Kidney (tissue), 14 donors: ENCODE data around the gene TOB1. TPM values are rescaled to one million over a fixed set of nuclear protein-coding genes. Genes with fewer than 3 reads are reported as not detected.

Experiments used
- DNase-seq, 5 donors: peaks; one replicate each; pipeline ENCODE4 v3.0.0-alpha.2; 2013 to 2020
- FAIRE-seq: peaks from 2 replicates; lab custom pipeline; 2012; peaks lifted over from hg19 to GRCh38; lab: Jason Lieb, UNC
- H3K27ac ChIP-seq, 2 donors: one replicate each; pipeline ENCODE4 v1.7.0; 2013; ENCODE audit warnings: low read depth in 2 of 2, low read length in 2 of 2, inconsistent platforms in 1 of 2
- H3K27me3 ChIP-seq: one replicate; pipeline ENCODE4 v1.7.1; 2013; ENCODE audit warnings: low read length, inconsistent platforms; ENCODE audit not compliant: control insufficient read depth, insufficient read depth
- H3K36me3 ChIP-seq, 3 donors: one replicate each; pipeline versions ENCODE4 v1.7.0 to v1.7.1; 2013; ENCODE audit warnings: low read length in 3 of 3, control low read depth in 1 of 3, inconsistent platforms in 1 of 3; ENCODE audit not compliant: insufficient read depth in 3 of 3, control insufficient read depth in 2 of 3
- H3K4me1 ChIP-seq, 3 donors: one replicate each; pipeline versions ENCODE4 v1.7.0 to v1.7.1; 2013; ENCODE audit warnings: low read length in 3 of 3, inconsistent platforms in 1 of 3, low read depth in 1 of 3; ENCODE audit not compliant: control insufficient read depth in 2 of 3, insufficient read depth in 2 of 3
- H3K4me3 ChIP-seq, 3 donors: one replicate each; pipeline versions ENCODE4 v1.7.0 to v1.8.1; 2013; ENCODE audit warnings: low read length in 3 of 3, control low read depth in 1 of 3, inconsistent platforms in 1 of 3
- H3K9ac ChIP-seq, 3 donors: one replicate each; pipeline versions ENCODE4 v1.7.0 to v1.7.1; 2013; ENCODE audit warnings: low read length in 3 of 3, control low read depth in 1 of 3, inconsistent platforms in 1 of 3
- H3K9me3 ChIP-seq, 3 donors: one replicate each; pipeline versions ENCODE4 v1.7.0 to v1.7.1; 2013; ENCODE audit warnings: low read length in 3 of 3, control low read depth in 1 of 3, inconsistent platforms in 1 of 3; ENCODE audit not compliant: control insufficient read depth in 2 of 3, insufficient read depth in 1 of 3
- intact Hi-C: fragments of 100-400 bp; cut with DNase I; formaldehyde crosslinking; loops from one replicate; pipeline ENCODE4 v1.11.1; 2022
- polyA plus RNA-seq: library from polyadenylated mRNA; stranded (reverse); fragments of 350-450 nt; fragmentation: Illumina TruSeq; extraction: RNeasy Lipid Tissue Mini Kit (QIAGEN cat#74804); gene quantifications from one replicate; pipeline ENCODE4 v1.2.3, GENCODE V29; 2014; ENCODE audit warnings: low read depth, low replicate concordance; ENCODE audit not compliant: insufficient read depth
- total RNA-seq: library from RNA; stranded (reverse); fragmentation: NEBNext Ultra II Directional; extraction: Animal tissue kit (Norgen Biotek cat#: 25700); gene quantifications from one replicate; pipeline ENCODE4 v1.2.1, GENCODE V29; 2021
- TF ChIP-seq, protein P1 (sequence below): IDR thresholded peaks from 3 replicates; pipeline ENCODE4 v1.5.1; 2012; ENCODE audit warnings: mild to moderate bottlenecking, moderate library complexity, borderline replicate concordance; ENCODE audit not compliant: insufficient read depth; ENCODE audit errors: extremely low read depth
- donor health status: control.
- donor health status: control.
- donor health status: control.
- donor health status: control.
- donor health status: control.
- donor health status: DM: yes; HTN: yes; CAD: no.
- donor health status: Normal renal cell carcinoma (clear cell type).

TOB1 gene
- total and polyA plus RNA-seq, 2 donors from 2014 or later, result 52.5 to 141 TPM

DNA sequence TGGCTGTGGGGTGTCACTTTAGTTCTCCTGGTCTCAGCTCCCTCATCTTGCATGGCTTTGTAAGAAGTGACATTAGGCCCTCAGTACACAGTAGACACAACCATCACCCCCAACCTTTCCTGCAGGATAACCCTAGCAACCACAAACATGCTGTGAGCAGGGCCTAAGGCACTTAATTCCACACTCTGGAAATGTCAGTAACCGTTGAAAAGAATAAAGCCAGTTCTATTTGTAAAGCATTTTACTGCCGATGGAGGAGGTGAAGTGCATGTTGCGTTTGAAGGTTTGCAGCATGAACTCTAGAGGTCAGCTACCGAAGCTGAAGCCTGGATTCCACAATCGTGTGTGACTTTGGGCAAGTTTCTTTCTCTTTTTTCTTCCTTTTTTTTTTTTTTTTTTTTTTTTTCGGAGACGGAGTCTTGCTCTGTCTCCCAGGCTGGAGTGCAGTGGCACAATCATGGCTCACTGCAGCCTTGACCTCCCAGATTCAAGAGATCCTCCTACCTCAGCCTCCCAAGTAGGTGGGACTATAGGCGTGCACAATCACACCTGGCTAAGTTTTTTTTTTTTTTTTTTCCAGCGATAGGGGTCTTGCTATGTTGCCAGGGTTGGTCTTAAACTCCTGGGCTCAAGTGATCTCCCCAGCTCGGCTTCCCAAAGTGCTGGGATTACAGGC, 26.1 kb upstream of the TOB1 start:
- Histone ChIP-seq H3K9me3 (no peaks in the 10 kb centered on the region), H3K27ac (peak overlapping the region in 1 of 2 donors; percentile 26), H3K4me3 (no peak overlapping the region), H3K4me1 (peaks cover 0 to 18% (median 7%) of the 10 kb centered on the region in 3 donors), H3K27me3 (no peaks in the 10 kb centered on the region), H3K36me3 (no peaks in the 10 kb centered on the region), H3K9ac (no peak overlapping the region)
- TF ChIP-seq, protein P1, sequence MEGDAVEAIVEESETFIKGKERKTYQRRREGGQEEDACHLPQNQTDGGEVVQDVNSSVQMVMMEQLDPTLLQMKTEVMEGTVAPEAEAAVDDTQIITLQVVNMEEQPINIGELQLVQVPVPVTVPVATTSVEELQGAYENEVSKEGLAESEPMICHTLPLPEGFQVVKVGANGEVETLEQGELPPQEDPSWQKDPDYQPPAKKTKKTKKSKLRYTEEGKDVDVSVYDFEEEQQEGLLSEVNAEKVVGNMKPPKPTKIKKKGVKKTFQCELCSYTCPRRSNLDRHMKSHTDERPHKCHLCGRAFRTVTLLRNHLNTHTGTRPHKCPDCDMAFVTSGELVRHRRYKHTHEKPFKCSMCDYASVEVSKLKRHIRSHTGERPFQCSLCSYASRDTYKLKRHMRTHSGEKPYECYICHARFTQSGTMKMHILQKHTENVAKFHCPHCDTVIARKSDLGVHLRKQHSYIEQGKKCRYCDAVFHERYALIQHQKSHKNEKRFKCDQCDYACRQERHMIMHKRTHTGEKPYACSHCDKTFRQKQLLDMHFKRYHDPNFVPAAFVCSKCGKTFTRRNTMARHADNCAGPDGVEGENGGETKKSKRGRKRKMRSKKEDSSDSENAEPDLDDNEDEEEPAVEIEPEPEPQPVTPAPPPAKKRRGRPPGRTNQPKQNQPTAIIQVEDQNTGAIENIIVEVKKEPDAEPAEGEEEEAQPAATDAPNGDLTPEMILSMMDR, result no peak
- FAIRE-seq (no peak), DNase-seq (peak in 2 of 5 donors; percentile 37 to 44)
- intact Hi-C loops, result no loop called here

DNA sequence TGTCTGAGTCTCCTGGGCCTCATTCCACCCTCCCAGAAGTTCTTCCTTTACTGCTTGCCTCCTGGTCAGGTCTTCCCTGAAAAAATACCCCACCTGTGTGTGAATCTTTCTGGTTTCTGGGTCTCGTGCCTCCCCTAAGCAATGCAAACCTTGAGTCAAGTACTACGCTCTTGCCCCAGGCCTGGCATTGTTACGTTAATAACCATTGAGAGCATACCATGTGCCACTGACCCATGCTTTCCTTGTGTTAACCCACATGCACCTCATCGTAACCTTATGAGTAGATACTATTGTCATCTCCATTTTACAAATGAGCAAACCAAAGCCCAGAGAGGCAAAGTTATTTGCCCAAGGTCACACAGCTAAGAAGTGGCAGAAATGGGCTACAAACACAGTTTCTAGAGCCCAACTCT, 25.4 kb upstream of the TOB1 start:
- Histone ChIP-seq H3K27ac (peak overlapping the region; percentile 26 to 32), H3K9me3 (no peaks in the 10 kb centered on the region), H3K9ac (no peak overlapping the region), H3K4me3 (no peak overlapping the region), H3K27me3 (no peaks in the 10 kb centered on the region), H3K36me3 (no peaks in the 10 kb centered on the region), H3K4me1 (peaks cover 0 to 21% (median 7%) of the 10 kb centered on the region in 3 donors)
- no peak for DNase-seq
- TF ChIP-seq, protein P1, result no peak
- no peak for FAIRE-seq
- intact Hi-C loops, result no loop called here

DNA sequence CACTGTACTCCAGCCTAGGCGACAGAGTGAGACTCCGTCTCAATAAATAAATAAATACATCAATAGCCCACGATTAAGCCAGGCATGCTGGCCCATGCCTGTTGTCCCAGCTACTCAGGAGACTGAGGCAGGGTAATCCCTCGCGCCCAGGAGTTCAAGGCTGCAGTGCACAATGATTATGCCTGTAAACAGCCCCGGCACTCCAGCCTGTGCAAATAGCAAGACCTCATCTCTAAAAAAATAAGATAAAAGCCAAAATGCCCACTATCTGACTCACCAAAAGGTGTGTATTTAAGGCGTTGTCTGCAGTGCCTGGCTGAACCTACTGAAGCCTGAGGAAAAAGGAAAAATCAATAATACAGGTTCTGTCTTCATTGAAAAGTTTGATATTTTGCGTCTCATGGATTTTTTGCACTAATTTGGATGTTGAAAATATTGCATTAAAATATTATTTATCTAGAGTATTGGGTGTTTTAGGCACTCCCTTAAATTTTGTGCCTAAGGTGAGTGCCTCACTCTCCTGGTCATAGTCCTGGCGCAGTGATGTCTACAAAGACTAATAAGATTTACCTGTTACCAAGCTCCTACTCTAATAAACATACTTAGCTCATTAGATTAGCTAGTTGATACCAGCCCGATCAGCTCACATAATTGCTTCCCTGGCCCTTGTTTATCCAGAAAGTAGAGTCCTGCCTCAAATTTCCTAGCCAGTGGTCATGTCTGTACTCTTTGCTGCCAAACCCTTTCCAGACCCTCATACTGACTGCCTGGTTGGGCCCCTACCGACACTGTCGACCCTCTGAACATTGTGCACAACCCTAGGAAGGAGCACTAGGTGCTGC, 24.7 kb upstream of the TOB1 start:
- H3K27ac ChIP-seq, result peak overlapping the region; percentile 26 to 32
- H3K9me3 ChIP-seq, result no peaks in the 10 kb centered on the region
- no peak overlapping the region for H3K4me3 ChIP-seq
- no peaks in the 10 kb centered on the region for H3K36me3 ChIP-seq
- peaks cover 0 to 21% (median 7%) of the 10 kb centered on the region in 3 donors for H3K4me1 ChIP-seq
- no peak for FAIRE-seq
- TF ChIP-seq, protein P1, result no peak
- no peaks in the 10 kb centered on the region for H3K27me3 ChIP-seq
- DNase-seq, result no peak
- H3K9ac ChIP-seq, result peak overlapping the region in 1 of 3 donors; percentile 30
- intact Hi-C loops, result no loop called here
